Dermis lymphatic vessel endothelial cell (primary cell): ENCODE results near the gene SLC8A2. TPM values are rescaled to one million over a fixed set of nuclear protein-coding genes. Genes with fewer than 3 reads are reported as not detected.

ENCODE experiments used
- total RNA-seq: library from RNA; depleted of rRNA; stranded (reverse); fragments of >200 nt; gene quantifications from 2 replicates; pipeline ENCODE4 v1.2.1, GENCODE V29; 2014

SLC8A2 gene, protein sequence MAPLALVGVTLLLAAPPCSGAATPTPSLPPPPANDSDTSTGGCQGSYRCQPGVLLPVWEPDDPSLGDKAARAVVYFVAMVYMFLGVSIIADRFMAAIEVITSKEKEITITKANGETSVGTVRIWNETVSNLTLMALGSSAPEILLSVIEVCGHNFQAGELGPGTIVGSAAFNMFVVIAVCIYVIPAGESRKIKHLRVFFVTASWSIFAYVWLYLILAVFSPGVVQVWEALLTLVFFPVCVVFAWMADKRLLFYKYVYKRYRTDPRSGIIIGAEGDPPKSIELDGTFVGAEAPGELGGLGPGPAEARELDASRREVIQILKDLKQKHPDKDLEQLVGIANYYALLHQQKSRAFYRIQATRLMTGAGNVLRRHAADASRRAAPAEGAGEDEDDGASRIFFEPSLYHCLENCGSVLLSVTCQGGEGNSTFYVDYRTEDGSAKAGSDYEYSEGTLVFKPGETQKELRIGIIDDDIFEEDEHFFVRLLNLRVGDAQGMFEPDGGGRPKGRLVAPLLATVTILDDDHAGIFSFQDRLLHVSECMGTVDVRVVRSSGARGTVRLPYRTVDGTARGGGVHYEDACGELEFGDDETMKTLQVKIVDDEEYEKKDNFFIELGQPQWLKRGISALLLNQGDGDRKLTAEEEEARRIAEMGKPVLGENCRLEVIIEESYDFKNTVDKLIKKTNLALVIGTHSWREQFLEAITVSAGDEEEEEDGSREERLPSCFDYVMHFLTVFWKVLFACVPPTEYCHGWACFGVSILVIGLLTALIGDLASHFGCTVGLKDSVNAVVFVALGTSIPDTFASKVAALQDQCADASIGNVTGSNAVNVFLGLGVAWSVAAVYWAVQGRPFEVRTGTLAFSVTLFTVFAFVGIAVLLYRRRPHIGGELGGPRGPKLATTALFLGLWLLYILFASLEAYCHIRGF
- total RNA-seq: not detected in 2 replicates

DNA sequence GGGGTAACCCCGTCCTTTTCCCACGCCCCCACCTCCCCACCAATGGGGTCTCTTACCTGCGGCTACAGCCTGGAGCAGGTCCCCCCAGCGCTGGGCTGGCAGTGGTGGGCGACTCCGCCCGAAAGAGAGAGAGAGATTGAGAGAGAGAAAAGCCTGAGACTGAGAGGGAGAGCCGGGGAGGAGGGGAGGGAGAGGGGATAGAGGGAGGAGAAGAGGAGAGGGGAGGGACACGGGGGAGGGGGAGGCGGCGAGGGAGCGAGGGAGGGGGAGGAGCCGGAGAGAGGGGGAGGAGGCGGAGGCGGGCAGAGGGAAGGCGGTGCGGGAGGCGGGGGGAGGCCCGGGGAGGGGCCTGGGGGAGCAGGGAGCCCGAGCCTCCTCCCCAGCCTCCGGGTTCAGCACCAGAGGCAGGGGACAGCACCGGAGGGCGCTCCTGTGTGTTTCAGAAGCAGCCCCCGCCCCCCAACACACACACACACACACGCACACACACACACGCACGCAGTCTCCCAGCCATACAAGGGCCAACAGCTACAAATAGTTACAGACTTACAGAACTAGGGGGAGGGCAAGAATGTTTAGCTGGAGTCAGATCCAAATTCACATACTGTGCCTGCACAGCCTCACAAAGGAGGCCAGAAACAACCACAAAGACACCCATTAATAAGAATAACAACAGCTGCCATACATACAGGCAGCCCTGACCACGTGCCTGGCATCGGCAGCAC, at the start of gene SLC8A2:
TSS of gene SLC8A2 (minus strand) at position 161 of the 725 bp plus-strand sequence. CDS start 5,490 bp downstream, outside the sequence.

DNA sequence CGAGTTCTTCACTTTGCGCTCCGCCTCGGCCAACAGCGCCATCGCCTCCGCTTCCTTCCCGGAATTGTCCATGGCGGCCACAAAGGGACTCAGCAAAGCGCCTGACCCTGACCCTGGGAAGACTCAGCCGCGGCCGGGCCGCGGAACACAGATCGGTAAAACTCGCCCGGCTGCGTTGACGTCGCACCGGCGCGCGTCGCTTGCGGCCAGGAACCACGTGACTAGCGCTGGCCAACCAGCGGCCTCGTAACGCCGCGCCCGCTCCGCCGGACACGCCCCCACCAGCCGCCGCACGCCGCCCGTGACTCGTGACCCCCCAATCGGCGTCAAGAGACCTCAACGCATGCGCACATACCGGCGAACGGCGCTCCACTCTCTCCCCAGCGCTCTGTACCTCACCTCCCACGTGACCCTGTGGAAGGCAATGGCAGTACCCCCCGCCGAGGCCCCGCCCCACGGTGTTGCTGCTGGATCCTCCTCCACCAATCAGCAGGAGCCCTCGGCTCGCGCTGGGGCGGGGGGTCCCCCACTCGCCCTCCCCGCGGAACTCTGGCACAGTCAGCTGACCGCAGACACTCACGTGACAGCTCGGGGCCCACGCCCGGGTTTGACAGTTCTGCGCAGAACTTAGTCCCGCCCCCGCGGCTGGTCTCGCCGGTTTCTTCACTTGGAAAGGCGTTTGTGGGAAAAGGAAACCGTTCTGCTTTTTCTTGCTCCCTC, 43.3 kb upstream of the SLC8A2 start, which contains the start of gene NAPA:
TSS of gene NAPA (minus strand) at position 195 of the 720 bp plus-strand sequence. CDS start at position 72, 123 bp downstream.

DNA sequence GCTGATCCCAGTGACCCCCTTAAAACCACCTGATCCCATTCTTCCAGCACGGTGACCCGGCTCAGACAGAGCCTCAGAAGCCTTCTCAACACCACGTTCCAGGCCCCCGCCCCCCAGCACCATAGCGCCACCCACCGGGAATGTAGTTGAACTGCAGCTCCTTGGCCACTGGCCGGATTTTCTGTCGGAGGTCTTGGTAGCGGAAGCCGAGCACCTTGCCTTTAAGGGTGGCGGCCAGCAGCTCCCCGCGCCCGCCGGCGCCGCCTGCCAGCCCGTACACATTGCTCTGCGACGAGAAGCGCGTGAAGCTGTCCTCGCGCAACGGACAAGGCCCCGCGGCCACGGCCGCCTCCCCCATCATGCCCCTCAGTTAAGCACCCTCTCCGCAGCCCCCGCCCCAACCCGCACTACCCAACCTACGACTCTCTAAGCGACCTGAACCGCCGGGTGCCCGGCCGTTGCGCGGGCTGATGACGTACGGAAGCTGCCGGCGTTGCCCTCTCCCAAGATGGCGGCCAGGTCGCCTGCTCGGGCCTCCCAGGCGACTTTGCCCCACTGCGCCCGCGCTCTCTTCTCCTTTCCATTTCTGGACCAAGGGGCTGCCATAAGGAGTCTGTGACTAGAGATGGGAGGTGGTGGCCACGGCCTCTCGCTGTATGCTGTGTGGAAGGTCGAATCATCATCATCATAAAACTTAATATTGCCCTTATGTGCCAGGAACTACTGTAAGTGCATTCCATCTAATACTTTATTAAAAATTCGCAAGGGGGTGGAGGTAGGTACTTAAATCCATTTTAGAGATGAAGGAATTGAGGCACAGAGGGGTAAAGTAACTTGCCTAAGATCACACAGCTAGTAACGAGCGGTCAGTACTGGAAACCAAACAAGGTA, 12.4 kb upstream of the SLC8A2 start, which contains the start of gene KPTN:
TSS of gene KPTN (minus strand) at position 420 of the 891 bp plus-strand sequence. CDS start at position 361, 59 bp downstream.

DNA sequence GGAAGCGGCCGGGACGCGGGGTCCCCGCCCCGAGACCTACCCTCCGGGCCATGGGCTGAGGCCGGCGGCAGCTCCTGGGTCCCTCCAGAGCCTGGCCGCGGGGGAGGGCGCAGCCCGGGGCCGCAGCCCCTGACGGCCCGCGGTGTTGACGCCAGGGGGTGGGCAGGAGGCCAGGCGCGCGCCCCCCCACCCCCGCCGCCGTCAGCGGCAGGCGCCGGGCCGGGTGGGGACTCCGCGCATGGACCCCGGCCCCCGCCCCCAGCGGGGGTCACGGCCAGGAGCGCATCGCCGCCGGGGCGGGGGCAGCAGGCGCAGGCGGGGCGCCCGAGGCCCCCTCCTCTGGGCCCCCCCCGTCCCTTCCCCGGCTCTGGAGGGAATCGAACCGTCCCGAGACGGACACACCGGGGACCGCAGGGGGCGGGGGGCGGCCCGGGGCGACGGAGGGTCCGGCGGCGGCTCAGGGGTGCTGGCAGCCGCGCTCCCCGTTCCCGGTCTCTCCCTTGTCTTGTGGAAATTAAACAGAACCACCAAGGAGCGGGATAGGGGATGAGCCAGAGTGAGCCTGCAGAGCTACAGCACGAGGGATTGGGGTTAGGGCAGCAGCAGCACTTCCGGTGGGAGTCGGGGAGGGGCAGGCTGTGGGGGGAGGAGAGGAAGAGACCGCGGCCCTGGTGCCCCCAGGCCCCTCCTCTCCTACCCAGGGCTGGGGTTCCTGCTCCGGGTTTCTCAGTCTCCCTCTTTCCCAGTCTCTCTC, 52.5 kb downstream of the SLC8A2 start, which contains the start of gene MEIS3:
TSS of gene MEIS3 (minus strand) at position 498 of the 754 bp plus-strand sequence. CDS start at position 52, 446 bp downstream.

Other genes with a start within 250 kb of the SLC8A2 start
- gene BBC3, start 240.7 kb downstream of the SLC8A2 start, total RNA-seq: 12.2 and 17.0 TPM in 2 replicates
- 3.7 and 3.8 TPM in 2 replicates for gene CCDC9, start 215.4 kb downstream of the SLC8A2 start, total RNA-seq
- gene INAFM1, start 197.0 kb downstream of the SLC8A2 start, total RNA-seq: 0.69 and 1.1 TPM in 2 replicates
- gene C5AR1, start 162.0 kb downstream of the SLC8A2 start, total RNA-seq: not detected in 2 replicates
- gene C5AR2, start 139.7 kb downstream of the SLC8A2 start, total RNA-seq: under 0.01 and 0.11 TPM in 2 replicates
- 3.0 and 6.2 TPM in 2 replicates for gene DHX34, start 122.6 kb downstream of the SLC8A2 start, total RNA-seq
- 0.09 and 0.33 TPM in 2 replicates for gene MEIS3, start 52.4 kb downstream of the SLC8A2 start, total RNA-seq
- 2.7 and 3.4 TPM in 2 replicates for gene KPTN, start 12.3 kb upstream of the SLC8A2 start, total RNA-seq
- 59.6 and 70.2 TPM in 2 replicates for gene NAPA, start 43.2 kb upstream of the SLC8A2 start, total RNA-seq
- 0.22 and 0.77 TPM in 2 replicates for gene ZNF541, start 101.3 kb upstream of the SLC8A2 start, total RNA-seq
- gene BICRA, start 137.2 kb upstream of the SLC8A2 start, total RNA-seq: 2.3 and 3.7 TPM in 2 replicates
- 83.8 and 85.5 TPM in 2 replicates for gene EHD2, start 241.5 kb upstream of the SLC8A2 start, total RNA-seq